ENCODE measurements around the gene TTC38. TPM values are rescaled to one million over a fixed set of nuclear protein-coding genes. Genes with fewer than 3 reads are reported as not detected.
"Not testable (repeated sequence)": the region's sequence is repeated elsewhere in the genome, so short reads cannot be mapped to it uniquely, and the experiment has no call there.

TTC38 gene
- total and polyA plus RNA-seq, 8 donors, result 26.8 to 36.0 (median 33.5) TPM

DNA sequence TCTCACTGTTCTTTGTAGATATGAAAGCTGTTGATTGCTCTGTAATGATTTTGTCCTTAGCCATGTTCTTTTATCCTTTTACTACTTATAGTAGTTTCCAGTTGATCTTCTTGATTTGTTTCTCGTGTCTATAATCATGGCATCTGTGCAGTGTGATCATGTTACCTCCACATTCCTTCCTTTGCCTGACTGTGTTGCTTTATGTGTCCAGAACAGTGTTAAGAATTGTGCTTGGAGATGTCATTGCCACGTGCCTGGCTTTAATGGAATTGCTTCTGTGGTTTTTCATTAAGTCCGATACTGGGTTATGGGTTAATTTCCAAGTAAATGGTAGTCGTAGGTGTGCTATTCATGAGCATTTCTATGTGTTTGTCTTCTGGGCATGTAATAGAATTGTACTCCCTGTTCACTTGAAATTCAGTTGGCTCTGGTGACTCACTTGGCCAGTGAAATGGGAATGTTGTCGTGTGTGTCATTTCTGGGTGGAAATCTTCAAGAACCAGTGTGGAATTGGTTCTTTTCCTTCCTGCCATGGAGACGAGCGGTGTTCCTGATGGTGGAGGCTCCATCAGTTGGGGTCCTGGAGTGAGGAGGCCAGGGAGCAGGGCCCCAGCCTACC lies 35.6 kb downstream of the TTC38 start:
- ATAC-seq (no peak), DNase-seq (no peak)
- no peak for TF ChIP-seq CTCF (IDR thresholded peaks at IDR 0.05)
- Histone ChIP-seq H3K9me3 (no peaks in the 10 kb centered on the region), H3K27ac (no peak overlapping the region), H3K4me1 (no peaks in the 10 kb centered on the region), H3K4me3 (no peak overlapping the region), H3K36me3 (peaks cover 0 to 3% of the 10 kb centered on the region in 2 donors), H3K27me3 (no peaks in the 10 kb centered on the region)
- intact Hi-C loops (cut with DNase I), result loop anchor here in 1 of 2 donors (10.0 kb wide), 1 partner anchor 179 kb away; no protein-coding TSS in a partner anchor

- no peak overlapping the region for H3K27ac ChIP-seq
- H3K4me1 ChIP-seq, result no peaks in the 10 kb centered on the region
- H3K9me3 ChIP-seq, result no peaks in the 10 kb centered on the region
- no peaks in the 10 kb centered on the region for H3K27me3 ChIP-seq
- intact Hi-C loops (cut with DNase I), result loop anchor here in 1 of 2 donors (10.0 kb wide), 1 partner anchor 184 kb away; no protein-coding TSS in a partner anchor
- TF ChIP-seq CTCF (IDR thresholded peaks at IDR 0.05), result no peak
- peaks cover 0 to 11% of the 10 kb centered on the region in 2 donors for H3K36me3 ChIP-seq
- no peak for ATAC-seq
- H3K4me3 ChIP-seq, result no peak overlapping the region
- DNase-seq, result no peak
These were observed 40.6 kb downstream of the TTC38 start for GRCh38 chr22:46308283-46308988.

DNA sequence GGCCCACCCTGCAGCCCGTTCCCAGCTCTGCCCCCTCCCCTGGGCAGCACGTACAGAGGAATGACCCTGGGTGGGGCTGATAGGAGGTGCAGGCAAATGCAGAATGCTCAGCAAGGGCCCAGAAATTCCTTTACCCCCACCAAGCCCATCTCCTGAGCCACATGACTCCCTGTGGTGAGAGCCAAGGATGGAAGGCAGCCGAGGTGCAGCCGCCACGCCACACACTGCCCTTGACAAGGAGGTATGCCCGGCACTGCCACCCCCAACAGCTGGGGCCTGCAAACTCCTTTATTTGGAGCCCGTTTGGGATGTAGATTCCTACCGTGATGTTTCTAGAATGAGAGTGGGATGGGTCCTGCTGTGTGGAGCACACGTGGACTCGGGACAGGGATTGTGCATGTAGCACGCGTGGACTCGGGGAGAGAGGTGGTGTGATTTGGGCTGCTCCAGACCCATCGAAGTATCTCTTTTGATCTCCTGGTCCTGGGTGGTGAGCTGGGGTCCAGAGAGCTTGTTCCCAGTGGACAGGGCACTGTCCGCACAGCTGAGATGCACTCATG lies 41.8 kb downstream of the TTC38 start:
- intact Hi-C loops (cut with DNase I), result loop anchor here (10.0 kb wide), 2 partner anchors 185 to 315 kb away; no protein-coding TSS in a partner anchor
- no peaks in the 10 kb centered on the region for H3K9me3 ChIP-seq
- TF ChIP-seq CTCF (IDR thresholded peaks at IDR 0.05), result no peak
- no peaks in the 10 kb centered on the region for H3K27me3 ChIP-seq
- ATAC-seq, result no peak
- no peak overlapping the region for H3K27ac ChIP-seq
- H3K36me3 ChIP-seq, result peaks cover 0 to 11% of the 10 kb centered on the region in 2 donors
- no peak overlapping the region for H3K4me3 ChIP-seq
- DNase-seq, result no peak
- H3K4me1 ChIP-seq, result no peaks in the 10 kb centered on the region

- no peak overlapping the region for H3K4me3 ChIP-seq
These were observed 44.2 kb downstream of the TTC38 start for GRCh38 chr22:46312056-46312455.

DNA sequence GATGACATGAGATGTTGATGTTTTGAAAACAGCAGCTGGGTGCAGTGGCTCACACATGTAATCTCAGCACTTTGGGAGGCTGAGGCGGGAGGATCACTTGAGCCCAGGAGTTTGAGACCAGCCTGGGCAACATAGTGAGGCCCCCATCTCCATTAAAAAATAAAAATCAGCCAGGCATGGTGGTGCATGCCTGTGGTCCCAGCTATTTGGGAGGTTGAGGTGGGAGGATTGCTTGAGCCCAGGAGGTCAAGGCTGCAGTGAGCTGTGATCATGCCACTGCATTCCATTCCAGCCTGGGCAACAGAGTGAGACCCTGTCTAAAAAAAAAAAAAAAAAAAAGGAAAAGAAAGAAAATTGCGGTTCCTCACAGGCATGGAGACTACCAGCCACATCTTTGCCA lies 45.0 kb downstream of the TTC38 start:
- peaks cover 0 to 20% of the 10 kb centered on the region in 2 donors for H3K36me3 ChIP-seq
- H3K4me3 ChIP-seq, DNase-seq, H3K27me3 ChIP-seq, ATAC-seq, H3K9me3 ChIP-seq, H3K27ac ChIP-seq, H3K4me1 ChIP-seq: not testable (repeated sequence)
- intact Hi-C loops (cut with DNase I), result loop anchor here in 1 of 2 donors (10.0 kb wide), 1 partner anchor 318 kb away; no protein-coding TSS in a partner anchor

More at GRCh38 chr22:46312056-46312455, 44.2 kb downstream of the TTC38 start:
- H3K27ac ChIP-seq, result no peak overlapping the region
- peaks cover 0 to 13% of the 10 kb centered on the region in 2 donors for H3K36me3 ChIP-seq
- no peaks in the 10 kb centered on the region for H3K4me1 ChIP-seq
- ATAC-seq (no peak), DNase-seq (no peak)
- H3K9me3 ChIP-seq, result no peaks in the 10 kb centered on the region
- intact Hi-C loops (cut with DNase I), result loop anchor here in 1 of 2 donors (10.0 kb wide), 1 partner anchor 317 kb away; no protein-coding TSS in a partner anchor
- no peaks in the 10 kb centered on the region for H3K27me3 ChIP-seq
- TF ChIP-seq CTCF (IDR thresholded peaks at IDR 0.05), result no peak

All from left lung (tissue), 10 donors.